A549 (cell line): ENCODE measurements around the gene RNF4.

Source experiments
- CEBPB ChIP-seq, 2 experiments: fragments of >200 bp in 1 of 2; sonication (Bioruptor Twin) in 1 of 2; formaldehyde crosslinking in 1 of 2; IDR thresholded peaks; 2 replicates each; pipeline ENCODE4 v1.6.1; 2012 to 2016
- EHF ChIP-seq: fragments of 250-450 bp; sonication (Bioruptor Pico); IDR thresholded peaks from 2 replicates; pipeline ENCODE4 v1.5.0; 2020; ENCODE audit warnings: mild to moderate bottlenecking
- EHMT2 ChIP-seq: fragments of 200-600 bp; sonication (generic); IDR thresholded peaks from 2 replicates; pipeline ENCODE4 v1.6.1; 2016; ENCODE audit warnings: antibody characterized with exemption, low read depth, mild to moderate bottlenecking, moderate library complexity
- JUNB ChIP-seq: fragments of >200 bp; sonication (Bioruptor Twin); formaldehyde crosslinking; IDR thresholded peaks from 2 replicates; pipeline ENCODE4 v1.6.1; 2016
- MYC ChIP-seq: IDR thresholded peaks from 2 replicates; pipeline ENCODE4 v1.6.1; 2012; ENCODE audit warnings: mild to moderate bottlenecking, inconsistent platforms, low read length, improper control_type of control experiment, borderline replicate concordance
- POLR2A ChIP-seq: IDR thresholded peaks from 2 replicates; pipeline ENCODE4 v1.6.1; 2012; ENCODE audit warnings: mild to moderate bottlenecking, low read length
- POLR2AphosphoS2 ChIP-seq: conservative IDR thresholded peaks from 2 replicates; pipeline ENCODE4 v1.6.1; 2012; ENCODE audit warnings: low read length, improper control_type of control experiment, inconsistent platforms
- RCOR1 ChIP-seq: fragments of 150-350 bp; IDR thresholded peaks from 2 replicates; pipeline ENCODE4 v1.6.1; 2014; ENCODE audit warnings: antibody characterized with exemption, low read length, low read depth
- TP53 ChIP-seq: fragments of 250-450 bp; sonication (Bioruptor Pico); IDR thresholded peaks from 2 replicates; pipeline ENCODE4 v1.5.0; 2021; ENCODE audit warnings: mild to moderate bottlenecking, moderate library complexity
- TF ChIP-seq, protein P1 (sequence below): fragments of >200 bp; sonication (Bioruptor Twin); formaldehyde crosslinking; IDR thresholded peaks from 3 replicates; pipeline ENCODE4 v1.5.1; 2016
- TF ChIP-seq, protein P2 (sequence below): IDR thresholded peaks from 2 replicates; pipeline ENCODE4 v1.6.1; 2012
- TF ChIP-seq, protein P3 (sequence below): IDR thresholded peaks from 2 replicates; pipeline ENCODE4 v1.6.1; 2012

DNA sequence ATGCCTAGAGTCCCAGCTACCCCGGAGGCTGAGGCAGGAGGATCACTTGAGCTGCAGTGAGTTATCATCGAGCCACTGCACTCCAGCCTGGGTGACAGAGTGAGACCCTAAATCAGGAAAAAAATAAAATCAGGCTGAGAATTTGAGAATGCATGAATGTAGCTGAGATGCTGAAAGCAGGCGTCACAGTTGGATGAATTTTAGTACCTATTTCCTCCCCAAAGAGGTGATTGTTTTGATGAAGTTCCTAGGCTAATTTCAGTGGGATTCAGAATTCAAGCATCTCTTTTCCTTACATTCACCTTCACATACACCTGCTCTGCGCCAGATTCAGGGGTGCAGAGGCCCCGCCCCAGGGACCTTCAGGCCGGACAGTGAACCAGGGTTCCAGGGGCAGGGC, 47.0 kb upstream of the RNF4 start:
- TF ChIP-seq, protein P1, sequence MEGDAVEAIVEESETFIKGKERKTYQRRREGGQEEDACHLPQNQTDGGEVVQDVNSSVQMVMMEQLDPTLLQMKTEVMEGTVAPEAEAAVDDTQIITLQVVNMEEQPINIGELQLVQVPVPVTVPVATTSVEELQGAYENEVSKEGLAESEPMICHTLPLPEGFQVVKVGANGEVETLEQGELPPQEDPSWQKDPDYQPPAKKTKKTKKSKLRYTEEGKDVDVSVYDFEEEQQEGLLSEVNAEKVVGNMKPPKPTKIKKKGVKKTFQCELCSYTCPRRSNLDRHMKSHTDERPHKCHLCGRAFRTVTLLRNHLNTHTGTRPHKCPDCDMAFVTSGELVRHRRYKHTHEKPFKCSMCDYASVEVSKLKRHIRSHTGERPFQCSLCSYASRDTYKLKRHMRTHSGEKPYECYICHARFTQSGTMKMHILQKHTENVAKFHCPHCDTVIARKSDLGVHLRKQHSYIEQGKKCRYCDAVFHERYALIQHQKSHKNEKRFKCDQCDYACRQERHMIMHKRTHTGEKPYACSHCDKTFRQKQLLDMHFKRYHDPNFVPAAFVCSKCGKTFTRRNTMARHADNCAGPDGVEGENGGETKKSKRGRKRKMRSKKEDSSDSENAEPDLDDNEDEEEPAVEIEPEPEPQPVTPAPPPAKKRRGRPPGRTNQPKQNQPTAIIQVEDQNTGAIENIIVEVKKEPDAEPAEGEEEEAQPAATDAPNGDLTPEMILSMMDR: no peak
- TF ChIP-seq POLR2AphosphoS2 (no peak), JUNB (no peak), EHF (CRISPR knock-in tag) (no peak), POLR2A (no peak), EHMT2 (no peak), RCOR1 (no peak), TP53 (no peak), MYC (no peak), CEBPB (IDR thresholded peaks at IDR 0.05) (no peak)
- TF ChIP-seq, protein P2, sequence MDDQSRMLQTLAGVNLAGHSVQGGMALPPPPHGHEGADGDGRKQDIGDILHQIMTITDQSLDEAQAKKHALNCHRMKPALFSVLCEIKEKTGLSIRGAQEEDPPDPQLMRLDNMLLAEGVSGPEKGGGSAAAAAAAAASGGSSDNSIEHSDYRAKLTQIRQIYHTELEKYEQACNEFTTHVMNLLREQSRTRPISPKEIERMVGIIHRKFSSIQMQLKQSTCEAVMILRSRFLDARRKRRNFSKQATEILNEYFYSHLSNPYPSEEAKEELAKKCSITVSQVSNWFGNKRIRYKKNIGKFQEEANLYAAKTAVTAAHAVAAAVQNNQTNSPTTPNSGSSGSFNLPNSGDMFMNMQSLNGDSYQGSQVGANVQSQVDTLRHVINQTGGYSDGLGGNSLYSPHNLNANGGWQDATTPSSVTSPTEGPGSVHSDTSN: no peak
- TF ChIP-seq, protein P3, sequence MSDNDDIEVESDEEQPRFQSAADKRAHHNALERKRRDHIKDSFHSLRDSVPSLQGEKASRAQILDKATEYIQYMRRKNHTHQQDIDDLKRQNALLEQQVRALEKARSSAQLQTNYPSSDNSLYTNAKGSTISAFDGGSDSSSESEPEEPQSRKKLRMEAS: no peak
